CD4-positive, alpha-beta T cell treated with Interleukin-17A for 1 hour (primary cell): ENCODE measurements around the gene MKRN1.
"Not testable (repeated sequence)": the region's sequence is repeated elsewhere in the genome, so short reads cannot be mapped to it uniquely, and the experiment has no call there.

Experiments used
- DNase-seq: peaks from one replicate; pipeline ENCODE4 v3.0.0-alpha.2; 2020

MKRN1 gene

GRCh38 chr7:140426130-140426529 is 53.2 kb downstream of the MKRN1 start:
- DNase-seq, result no peak

DNA sequence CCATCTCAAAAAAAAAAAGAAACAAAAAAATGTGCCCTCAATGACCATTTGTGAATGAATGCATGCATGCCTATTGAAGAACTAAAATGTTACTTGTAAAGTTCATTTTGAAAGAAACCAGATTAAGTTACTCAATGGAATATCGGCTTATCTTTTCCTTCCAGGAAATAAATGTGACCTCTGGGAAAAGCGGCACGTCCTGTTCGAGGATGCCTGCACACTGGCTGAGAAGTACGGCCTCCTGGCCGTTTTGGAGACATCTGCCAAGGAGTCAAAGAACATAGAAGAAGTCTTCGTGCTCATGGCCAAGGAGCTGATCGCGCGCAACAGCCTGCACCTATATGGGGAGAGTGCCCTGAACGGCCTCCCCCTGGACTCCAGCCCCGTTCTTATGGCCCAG is 53.6 kb downstream of the MKRN1 start:
- DNase-seq, result no peak

GRCh38 chr7:140423501-140423900 is 55.8 kb downstream of the MKRN1 start:
- no peak for DNase-seq

DNA sequence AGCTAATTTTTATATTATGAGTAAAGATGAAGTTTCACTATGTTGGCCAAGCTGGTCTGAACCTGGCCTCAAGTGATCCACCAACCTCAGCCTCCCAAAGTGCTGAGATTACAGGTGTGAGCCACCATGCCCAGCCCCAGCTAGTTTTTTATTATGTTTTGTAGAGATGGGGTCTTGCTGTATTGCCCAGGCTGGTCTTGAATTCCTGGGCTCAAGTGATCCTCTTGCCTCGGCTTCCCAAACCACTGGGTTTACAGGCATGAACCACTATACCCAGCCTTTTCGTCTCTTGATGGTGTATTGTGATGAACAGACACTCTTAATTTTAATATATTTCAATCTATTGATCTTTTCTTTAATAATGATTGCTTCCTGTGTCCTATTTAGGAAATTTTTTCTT is 57.8 kb downstream of the MKRN1 start:
- no peak for DNase-seq

GRCh38 chr7:140418653-140419052 is 60.7 kb downstream of the MKRN1 start:
- DNase-seq, result no peak

DNA sequence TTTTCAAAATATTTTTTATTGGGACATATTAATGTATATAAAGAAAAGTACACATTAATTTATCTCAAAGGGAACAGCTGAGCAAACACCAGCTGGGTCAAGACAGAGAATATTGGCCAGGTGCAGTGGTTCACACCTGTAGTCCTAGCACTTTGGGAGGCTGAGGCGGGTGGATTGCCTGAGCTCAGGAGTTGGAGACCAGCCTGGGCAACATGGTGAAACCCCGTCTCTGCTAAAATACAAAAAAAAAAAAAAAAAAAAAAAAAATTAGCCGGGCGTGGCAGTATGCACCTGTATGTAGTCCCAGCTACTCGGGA is 61.2 kb downstream of the MKRN1 start:
- not testable (repeated sequence) for DNase-seq

DNA sequence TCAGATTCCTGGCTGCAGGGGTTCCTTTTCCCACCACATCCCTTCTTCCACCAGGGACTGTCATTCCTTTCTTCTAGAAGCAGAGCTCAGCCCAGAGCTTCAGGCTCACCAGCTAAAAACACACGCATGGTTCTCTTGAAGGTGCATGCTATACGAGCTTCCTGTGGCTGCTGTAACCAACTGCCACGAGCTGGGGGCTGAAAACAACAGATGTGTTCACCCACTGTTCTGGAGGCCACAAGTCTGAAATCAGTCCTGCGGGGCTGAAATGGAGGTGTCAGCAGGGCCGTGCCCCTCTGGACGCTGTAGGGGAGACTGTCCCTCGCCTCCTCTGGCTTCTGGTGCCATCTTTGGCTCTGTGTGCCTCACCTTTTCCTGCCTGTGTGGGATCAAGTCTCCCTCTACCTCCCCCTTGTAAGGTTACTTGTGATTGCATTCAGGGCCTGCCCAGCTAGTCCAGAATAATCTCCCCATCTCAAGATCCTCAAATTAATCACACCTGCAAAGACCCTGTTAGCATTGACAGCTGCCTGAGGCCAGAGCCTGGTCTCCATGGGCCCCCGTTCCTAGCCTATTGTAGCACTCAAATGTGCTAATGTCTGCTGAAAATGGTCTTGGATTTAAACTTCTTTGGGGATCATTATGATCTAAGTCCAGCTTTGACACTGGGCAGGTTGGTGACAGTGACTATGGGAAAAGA is 61.7 kb downstream of the MKRN1 start:
- DNase-seq, result no peak

DNA sequence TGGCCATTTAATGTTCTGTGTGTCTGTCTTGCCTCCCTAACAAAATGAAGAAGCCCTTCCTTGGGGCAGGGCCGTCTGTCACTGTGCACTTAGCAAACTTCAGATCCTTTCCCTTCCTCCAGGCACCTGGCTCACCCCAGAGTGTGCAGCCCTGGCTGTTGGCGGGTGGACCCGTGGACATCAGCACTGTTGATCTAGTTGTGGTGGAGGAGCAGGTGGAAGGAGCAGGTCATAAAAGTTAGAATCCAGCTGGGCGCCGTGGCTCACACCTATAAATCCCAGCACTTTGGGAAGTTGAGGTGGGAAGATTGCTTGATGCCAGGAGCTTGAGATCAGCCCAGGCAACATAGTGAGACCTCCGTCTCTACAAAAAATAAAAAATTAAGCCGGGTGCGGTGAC is 62.7 kb downstream of the MKRN1 start:
- DNase-seq, result no peak

DNA sequence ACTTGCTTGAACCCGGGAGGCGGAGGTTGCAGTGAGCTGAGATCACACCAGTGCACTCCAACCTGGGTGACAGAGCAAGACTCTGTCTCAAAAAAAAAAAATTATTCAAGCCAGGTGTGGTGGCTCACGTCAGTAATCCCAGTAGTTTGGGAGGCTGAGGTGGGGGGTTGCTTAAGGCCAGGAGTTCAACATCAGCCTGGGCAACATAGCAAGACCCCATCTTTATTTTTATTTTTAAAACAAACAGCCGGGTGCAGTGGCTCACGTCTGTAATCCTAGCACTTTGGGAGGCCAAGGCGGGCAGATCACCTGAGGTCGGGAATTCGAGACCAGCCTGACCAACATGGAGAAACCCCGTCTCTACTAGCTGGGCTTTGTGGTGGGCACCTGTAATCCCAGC is 63.5 kb downstream of the MKRN1 start:
- DNase-seq, result not testable (repeated sequence)

DNA sequence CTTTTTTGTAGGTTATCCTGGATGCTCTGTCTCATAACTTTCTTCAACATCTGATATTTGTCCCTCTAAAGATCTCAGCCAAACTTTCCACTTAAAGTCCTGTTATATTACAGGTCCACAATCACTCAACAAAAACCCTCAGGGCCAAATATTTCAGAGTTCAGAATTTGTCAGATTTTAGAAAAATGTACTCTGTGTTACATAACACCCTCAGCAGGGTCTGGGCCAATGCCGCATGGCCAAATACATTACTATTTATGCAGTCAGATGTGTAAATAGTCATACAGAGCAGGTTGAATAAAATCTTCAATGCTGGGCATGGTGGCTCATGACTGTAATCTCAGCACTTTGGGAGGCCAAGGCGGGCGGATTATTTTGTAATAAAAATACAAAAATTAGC is 63.9 kb downstream of the MKRN1 start:
- DNase-seq, result no peak

GRCh38 chr7:140404565-140405065 is 74.7 kb downstream of the MKRN1 start:
- DNase-seq, result no peak

- peak; percentile 71 for DNase-seq
These were observed 75.3 kb downstream of the MKRN1 start, which contains the start of gene RAB19 for GRCh38 chr7:140403878-140404564. RAB19 (plus strand) TSS chr7:140404058; CDS start chr7:140407647, 3,589 bp downstream.
